Hepatic stellate cell (primary cell): ENCODE results near the gene LIG3.
"Not testable (repeated sequence)": the region's sequence is repeated elsewhere in the genome, so short reads cannot be mapped to it uniquely, and the experiment has no call there.

Source experiments
- DNase-seq: peaks from one replicate; pipeline ENCODE4 v3.0.0; 2011; ENCODE audit warnings: low spot score

The LIG3 gene

DNA sequence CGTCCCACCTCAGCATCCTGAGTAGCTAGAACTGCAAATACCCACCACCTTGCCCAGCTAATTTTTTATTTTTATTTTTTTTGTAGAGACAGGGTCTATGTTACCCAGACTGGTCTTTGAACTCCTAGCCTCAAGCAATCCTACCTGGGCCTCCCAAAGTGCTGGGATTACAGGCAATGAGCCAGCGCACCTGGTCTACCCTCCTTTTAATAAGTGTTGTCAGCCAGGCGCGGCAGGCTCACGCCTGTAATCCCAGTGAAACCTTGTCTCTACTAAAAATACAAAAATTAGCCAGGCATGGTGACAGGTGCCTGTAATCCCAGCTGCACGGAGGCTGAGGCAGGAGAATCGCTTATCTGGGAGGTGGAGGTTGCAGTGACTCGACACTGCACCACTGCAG is 63.9 kb downstream of the LIG3 start:
- DNase-seq, result no peak

DNA sequence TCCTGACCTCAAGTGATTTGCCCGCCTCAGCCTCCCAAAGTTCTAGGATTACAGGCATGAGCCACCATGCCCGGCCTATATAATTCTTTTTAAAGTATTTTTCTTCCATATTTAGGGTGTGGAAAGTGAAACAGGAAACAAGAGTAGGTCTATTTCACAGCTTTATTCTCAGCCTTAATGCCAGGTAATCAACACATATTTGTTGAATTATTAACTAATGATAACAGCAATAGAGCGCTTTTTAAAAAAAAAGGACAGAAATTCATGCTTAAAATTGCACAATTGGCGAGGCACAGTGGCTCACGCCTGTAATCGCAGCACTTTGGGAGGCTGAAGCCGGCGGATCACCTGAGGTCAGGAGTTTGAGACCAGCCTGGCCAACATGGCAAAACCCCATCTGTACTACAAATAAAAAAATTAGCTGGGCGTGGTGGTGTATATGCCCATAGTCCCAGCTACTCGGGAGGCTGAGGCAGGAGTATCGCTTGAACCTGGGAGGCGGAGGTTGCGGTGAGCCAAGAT is 65.2 kb downstream of the LIG3 start:
- not testable (repeated sequence) for DNase-seq

DNA sequence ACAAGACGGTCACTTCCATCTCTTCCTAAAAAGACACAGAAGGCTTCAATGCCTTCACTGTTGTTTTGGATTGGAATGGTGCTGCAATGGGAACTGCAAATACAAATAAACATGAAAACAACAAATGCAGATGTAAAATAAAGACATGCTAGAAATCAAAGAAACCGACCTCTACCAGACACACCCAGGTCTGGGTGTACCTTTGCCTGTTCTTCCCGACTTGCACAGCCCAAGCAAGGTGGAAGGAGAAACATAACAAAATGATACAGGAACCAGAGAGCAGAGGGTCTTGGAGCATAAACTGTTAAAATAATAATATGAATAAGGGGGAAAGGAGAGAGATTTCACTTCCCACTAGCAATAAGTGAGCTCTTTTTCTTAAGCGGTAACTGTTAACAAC is 65.9 kb downstream of the LIG3 start:
- no peak for DNase-seq

DNA sequence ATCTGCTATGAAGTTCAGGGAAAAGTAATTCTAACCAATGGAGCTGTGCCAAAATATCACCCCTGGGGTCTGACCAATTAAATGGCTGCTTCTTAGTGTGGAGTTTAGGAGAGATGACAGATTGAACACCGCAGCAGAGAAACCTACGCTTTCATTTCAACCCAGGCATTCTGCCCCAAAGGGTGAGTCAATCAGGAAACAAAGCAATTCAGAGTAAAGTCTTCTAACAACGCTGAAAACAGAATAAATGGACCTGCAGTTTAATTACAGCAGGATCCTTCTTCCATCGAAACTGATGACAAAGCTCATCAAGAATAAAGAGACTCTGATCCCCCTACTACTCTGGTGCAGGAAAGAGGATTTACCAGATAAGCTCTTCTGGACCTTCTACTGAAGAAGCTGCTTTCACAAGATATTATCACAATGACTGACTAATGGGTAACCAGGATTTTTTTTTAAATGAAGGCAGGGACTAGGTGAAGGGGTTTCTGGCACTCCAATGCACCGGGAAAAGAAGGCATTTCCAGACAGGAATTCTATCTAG is 66.5 kb downstream of the LIG3 start:
- no peak for DNase-seq

DNA sequence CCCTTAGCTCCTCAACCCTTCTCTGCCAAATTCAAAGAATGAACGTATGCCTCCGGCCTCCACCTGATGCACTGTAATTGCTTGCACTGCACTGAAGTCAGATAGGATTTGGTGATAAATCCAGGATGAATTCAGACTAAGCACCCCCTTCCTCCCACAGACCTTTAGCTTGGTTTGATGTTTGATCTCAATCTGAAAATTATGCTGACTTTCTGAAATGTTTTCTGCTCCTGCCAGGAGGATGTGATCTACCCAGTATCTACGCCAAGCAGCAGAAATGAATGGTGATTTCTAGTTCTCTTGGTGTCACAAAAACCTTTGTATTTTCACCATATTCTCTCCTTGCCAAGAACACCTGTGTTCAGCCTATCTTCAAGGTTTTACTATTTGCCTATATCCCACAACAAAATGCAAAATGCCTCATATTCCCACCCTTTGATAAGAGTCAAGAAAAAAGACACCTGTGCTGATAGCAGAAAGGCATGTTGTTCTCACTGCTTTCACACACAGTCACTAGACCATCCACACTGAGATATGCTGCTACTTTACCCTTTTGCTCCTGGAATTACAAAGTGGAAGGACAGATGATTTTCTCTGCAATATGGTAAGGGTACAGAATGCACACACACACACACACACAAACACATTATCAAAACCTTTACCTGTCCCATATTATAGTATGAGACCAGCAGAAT is 68.5 kb downstream of the LIG3 start:
- no peak for DNase-seq

DNA sequence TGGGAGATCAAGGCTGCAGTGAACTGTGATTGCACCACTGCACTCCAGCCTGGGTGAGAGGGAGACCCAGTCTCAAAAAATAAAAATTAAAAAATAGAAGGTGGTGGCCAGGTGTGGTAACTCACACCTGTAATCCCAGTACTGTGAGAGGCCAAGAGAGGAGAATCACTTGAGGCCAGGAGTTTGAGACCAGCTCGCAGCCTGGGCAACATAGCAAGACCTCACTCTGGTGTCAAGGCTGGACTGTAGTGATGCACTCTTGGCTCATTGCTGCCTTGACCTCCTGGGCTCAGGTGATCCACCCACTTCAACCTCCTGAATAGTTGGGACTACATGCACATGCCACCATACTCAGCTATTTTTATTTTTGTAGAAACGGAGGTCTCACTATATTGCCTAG is 69.9 kb downstream of the LIG3 start:
- DNase-seq, result no peak

DNA sequence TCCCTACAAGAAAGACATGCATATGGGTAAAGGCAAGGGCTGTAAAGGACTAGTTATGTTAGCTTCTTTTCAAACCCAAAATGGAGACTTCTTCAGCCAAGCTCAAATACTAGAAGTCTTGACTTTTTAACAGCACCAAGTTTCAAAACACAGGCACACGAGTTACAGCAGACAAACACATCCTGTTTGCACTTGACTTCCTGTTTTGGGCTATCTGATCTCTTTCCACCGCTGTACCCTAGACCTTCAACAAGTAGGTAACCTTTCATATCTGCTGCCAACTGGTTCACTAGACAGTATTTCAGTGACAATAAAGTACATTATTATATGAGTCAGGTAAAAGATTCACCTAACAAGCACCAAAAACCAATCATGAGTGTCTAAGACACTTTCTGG is 70.9 kb downstream of the LIG3 start:
- no peak for DNase-seq

DNA sequence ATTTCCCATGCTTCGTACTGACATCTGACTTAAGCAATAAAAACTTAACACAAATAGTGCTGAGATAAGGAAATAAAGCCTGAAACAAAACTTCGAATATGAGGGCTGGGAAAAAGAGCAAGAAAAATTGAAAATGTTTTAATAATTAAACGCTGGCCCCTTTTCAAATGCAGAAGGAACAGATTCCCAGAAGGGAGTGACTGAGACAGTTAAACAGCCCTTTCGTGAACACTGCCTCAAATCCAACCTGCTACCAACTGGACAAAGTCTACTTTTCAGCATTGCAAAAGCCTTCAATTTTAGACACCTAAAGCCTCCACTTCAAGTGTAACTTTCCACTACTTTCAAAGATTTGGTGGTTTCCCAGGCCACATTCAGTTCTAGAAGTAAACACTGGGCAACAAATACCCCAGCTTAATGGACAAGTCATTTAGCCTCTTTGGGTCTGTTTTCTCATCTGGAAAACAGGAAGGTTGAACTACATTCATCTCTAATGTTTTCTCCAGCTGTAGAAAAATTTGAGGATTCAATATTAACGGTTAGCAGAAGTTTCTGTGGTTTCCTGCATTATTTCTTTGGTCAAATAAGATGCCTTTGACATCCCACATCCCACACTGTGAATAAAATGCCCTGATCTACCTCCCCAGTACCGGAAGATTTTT is 71.4 kb downstream of the LIG3 start:
- DNase-seq, result no peak

DNA sequence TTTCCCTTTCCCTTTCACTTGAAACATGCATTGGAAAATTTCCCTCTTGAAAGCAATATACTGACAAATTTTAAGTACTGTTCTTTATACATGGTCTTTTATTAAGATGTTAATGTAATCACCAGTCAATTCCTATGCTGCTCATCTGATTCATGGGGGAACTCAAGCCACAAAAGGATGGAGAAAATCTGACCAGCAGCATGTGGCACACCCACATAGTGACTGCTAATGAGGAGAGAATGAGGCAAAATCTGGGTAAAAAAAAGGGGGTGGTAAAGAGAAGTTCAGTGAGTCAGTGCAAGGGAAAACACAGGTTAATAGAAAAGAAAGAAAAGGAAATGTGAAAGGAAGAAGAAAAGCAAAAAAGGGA is 71.9 kb downstream of the LIG3 start:
- DNase-seq, result peak; percentile 7

DNA sequence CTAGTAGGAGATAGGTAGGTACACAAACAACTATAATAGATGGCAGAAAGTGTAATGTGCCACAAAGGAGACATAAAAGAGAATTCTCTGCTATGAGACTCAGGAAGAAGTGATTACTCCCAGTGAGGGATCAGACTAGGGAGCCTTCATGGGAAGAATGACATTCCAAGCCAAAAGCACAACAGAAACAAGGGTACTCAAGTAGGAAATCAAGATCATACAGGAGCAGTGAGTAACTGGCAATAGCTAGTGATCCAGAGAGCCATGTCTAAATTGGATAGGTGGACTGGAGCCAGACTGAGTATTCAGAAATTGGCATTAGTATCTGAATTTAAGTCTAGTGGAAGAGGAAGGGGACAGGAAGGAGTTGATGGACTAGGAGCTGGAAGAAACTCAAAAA is 72.5 kb downstream of the LIG3 start:
- DNase-seq, result peak; percentile 9

DNA sequence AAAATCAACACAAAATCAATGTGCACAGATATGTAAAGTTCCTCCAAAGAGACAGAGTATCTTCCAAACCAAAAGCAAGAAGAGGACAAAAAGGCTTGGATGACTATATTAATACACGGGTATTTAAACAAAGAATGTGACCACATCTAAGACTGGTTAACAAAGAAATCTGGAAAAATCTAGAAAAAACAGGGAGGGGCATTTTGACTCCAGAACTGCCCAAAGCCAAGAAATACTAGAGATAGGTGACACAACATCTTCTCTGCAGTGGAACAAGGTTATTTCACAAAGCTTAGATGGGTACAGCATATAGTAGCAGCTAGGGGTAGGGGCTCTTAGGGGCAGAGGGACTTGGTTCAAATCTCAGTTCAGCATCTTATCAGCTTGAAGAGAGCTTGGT is 72.9 kb downstream of the LIG3 start:
- DNase-seq, result no peak

DNA sequence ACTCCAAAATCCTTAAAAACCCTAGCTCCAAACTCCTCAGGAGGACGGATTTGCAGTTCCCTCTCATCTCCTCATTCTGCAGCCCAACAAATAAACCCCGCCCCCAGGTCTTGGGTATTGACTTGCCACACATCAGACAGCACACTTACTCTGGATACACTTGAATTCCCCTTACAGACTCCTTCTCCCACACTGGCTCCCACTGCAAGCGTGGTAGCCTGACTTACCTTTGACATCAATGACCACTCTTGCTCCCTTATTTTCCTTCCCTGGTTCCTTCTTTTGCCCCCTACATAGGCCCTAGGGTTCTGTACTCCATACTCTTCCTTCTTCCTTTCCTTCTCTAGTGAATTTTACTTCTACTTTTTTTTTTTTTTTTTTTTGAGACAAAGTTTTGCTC is 75.7 kb downstream of the LIG3 start:
- DNase-seq, result no peak

DNA sequence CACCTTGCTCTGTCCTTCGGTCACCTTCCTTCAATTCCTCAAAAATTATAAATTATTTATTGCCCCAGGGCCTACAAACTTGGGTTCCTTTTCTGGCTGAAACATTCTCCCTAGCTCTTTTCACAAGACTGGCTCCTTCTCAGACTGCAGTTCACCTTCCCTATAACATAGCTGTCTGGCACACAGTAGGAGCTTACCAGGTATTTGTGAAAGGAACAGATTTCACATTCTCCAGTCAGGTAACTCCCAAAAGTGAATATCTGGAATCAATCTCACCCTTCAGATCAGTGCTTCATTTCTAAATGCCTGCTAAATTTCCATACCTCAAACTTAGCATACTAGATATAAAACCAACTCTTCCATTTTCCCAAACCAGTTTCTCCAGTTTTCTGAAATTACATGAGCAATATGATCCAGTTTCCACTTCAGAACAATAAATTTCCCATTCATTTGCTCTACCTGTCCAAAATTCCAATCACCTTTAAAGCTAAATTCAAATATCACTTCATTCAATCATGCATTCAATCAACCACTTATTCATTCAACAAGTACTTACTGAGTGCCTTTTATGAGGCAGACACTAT is 77.1 kb downstream of the LIG3 start:
- DNase-seq, result no peak
